Neural cell (in vitro differentiated cells): Measurements from ENCODE around the gene PIGQ. TPM values are rescaled to one million over a fixed set of nuclear protein-coding genes. Genes with fewer than 3 reads are reported as not detected.

Source experiments
- H2AFZ ChIP-seq: fragments of 200-600, 300-800 bp; sonication (generic), shearing (Covaris generic); 2 replicates; pipeline ENCODE4 v1.6.0; 2014; ENCODE audit warnings: low read depth, mild to moderate bottlenecking, antibody characterized with exemption, low read length, moderate library complexity
- H3F3A ChIP-seq: fragments of 200-600 bp; shearing (Covaris generic); 2 replicates; pipeline ENCODE4 v1.6.1; 2016; ENCODE audit warnings: mild to moderate bottlenecking, moderate library complexity, mixed read lengths, antibody characterized with exemption, low read length; ENCODE audit not compliant: insufficient read depth, poor library complexity, severe bottlenecking
- H3K27ac ChIP-seq: fragments of 200-600, 300-800 bp; sonication (generic), shearing (Covaris generic); 2 replicates; pipeline ENCODE4 v1.5.1; 2014; ENCODE audit warnings: mild to moderate bottlenecking, low read length, moderate library complexity
- H3K27me3 ChIP-seq: fragments of 300-800, 200-600 bp; sonication (generic), shearing (Covaris generic); 2 replicates; pipeline ENCODE4 v1.6.0; 2014; ENCODE audit warnings: mild to moderate bottlenecking, low read depth, low read length, moderate library complexity; ENCODE audit not compliant: insufficient read depth
- H3K36me3 ChIP-seq: fragments of 300-800, 200-600 bp; sonication (generic), shearing (Covaris generic); 2 replicates; pipeline ENCODE4 v1.5.1; 2014; ENCODE audit warnings: mild to moderate bottlenecking, antibody characterized with exemption, low read length, moderate library complexity; ENCODE audit not compliant: insufficient read depth
- H3K4me2 ChIP-seq: fragments of 300-800, 200-600 bp; sonication (generic), shearing (Covaris generic); 2 replicates; pipeline ENCODE4 v1.6.0; 2014; ENCODE audit warnings: mild to moderate bottlenecking, low read length
- H3K4me3 ChIP-seq: fragments of 300-800, 200-600 bp; sonication (generic), shearing (Covaris generic); 2 replicates; pipeline ENCODE4 v1.5.1; 2014; ENCODE audit warnings: mild to moderate bottlenecking, low read length, moderate library complexity
- H3K79me2 ChIP-seq: fragments of 200-600 bp; shearing (Covaris generic); replicated peaks from 2 replicates; pipeline ENCODE4 v1.6.0; 2014; ENCODE audit warnings: mild to moderate bottlenecking, low read length, moderate library complexity; ENCODE audit not compliant: insufficient read depth
- H3K9ac ChIP-seq: fragments of 300-800, 200-600 bp; sonication (generic), shearing (Covaris generic); 2 replicates; pipeline ENCODE4 v1.6.1; 2016; ENCODE audit warnings: mild to moderate bottlenecking, low read length, mixed read lengths
- H3K9me2 ChIP-seq: fragments of 200-600 bp; shearing (Covaris generic); 2 replicates; pipeline ENCODE4 v1.6.1; 2016; ENCODE audit warnings: mild to moderate bottlenecking, low read length, mixed read lengths; ENCODE audit not compliant: insufficient read depth
- H3K9me3 ChIP-seq: fragments of 200-600, 300-800 bp; sonication (generic), shearing (Covaris generic); 2 replicates; pipeline ENCODE4 v1.6.1; 2016; ENCODE audit warnings: mild to moderate bottlenecking, mixed run types, low read length, moderate library complexity, mixed read lengths
- H4K20me1 ChIP-seq: fragments of 200-600 bp; shearing (Covaris generic); 2 replicates; pipeline ENCODE4 v1.6.1; 2016; ENCODE audit warnings: mild to moderate bottlenecking, mixed run types; ENCODE audit not compliant: insufficient read depth
- CTCF ChIP-seq: fragments of 450-650 bp; IDR thresholded peaks from 2 replicates; pipeline ENCODE4 v1.5.1; 2014; ENCODE audit warnings: antibody characterized with exemption, mild to moderate bottlenecking, moderate library complexity; ENCODE audit not compliant: poor library complexity, severe bottlenecking
- EP300 ChIP-seq: fragments of 450-650 bp; conservative IDR thresholded peaks from 2 replicates; pipeline ENCODE4 v1.6.1; 2014; ENCODE audit warnings: antibody characterized with exemption, mild to moderate bottlenecking, moderate library complexity; ENCODE audit not compliant: poor library complexity, severe bottlenecking
- EZH2 ChIP-seq: fragments of 200-600, 300-800 bp; shearing (Covaris generic), sonication (generic); IDR thresholded peaks from 2 replicates; pipeline ENCODE4 v1.6.1; 2014; ENCODE audit warnings: antibody characterized with exemption, low read length, borderline replicate concordance, mild to moderate bottlenecking; ENCODE audit not compliant: insufficient read depth, poor library complexity, severe bottlenecking
- MXI1 ChIP-seq: fragments of 450-650 bp; conservative IDR thresholded peaks from 2 replicates; pipeline ENCODE4 v1.6.1; 2014; ENCODE audit warnings: antibody characterized with exemption, mild to moderate bottlenecking; ENCODE audit not compliant: poor library complexity, severe bottlenecking
- POLR2AphosphoS5 ChIP-seq: IDR thresholded peaks from 2 replicates; pipeline ENCODE4 v1.6.1; 2012
- RAD21 ChIP-seq: fragments of 450-650 bp; conservative IDR thresholded peaks from 2 replicates; pipeline ENCODE4 v1.6.1; 2014; ENCODE audit warnings: antibody characterized with exemption, mild to moderate bottlenecking, moderate library complexity
- SMC3 ChIP-seq: fragments of 450-650 bp; conservative IDR thresholded peaks from 2 replicates; pipeline ENCODE4 v1.6.1; 2014; ENCODE audit warnings: antibody characterized with exemption, mild to moderate bottlenecking, moderate library complexity; ENCODE audit not compliant: poor library complexity
- TAF1 ChIP-seq: IDR thresholded peaks from 2 replicates; pipeline ENCODE4 v1.6.1; 2012; ENCODE audit warnings: low read depth
- polyA plus RNA-seq: library from polyadenylated mRNA; depleted of rRNA; stranded (reverse); fragments of >200 nt; gene quantifications from 2 replicates; pipeline ENCODE4 v1.2.3, GENCODE V29; 2014
- TF ChIP-seq, protein P1 (sequence below): IDR thresholded peaks from 2 replicates; pipeline ENCODE4 v1.6.1; 2012; ENCODE audit warnings: borderline replicate concordance

Gene PIGQ
- polyA plus RNA-seq, 1 donor from 2014 or later, result 69.2 TPM

GRCh38 chr16:621526-622105 lies 51.8 kb downstream of the PIGQ start:
- no peaks in the 10 kb centered on the region for H3K79me2 ChIP-seq
- no peak overlapping the region for H3K27ac ChIP-seq
- H3K4me2 ChIP-seq, result no peak overlapping the region
- no peak overlapping the region for H3K4me3 ChIP-seq
- H2AFZ ChIP-seq, result no peak overlapping the region
- no peaks in the 10 kb centered on the region for H3K9me3 ChIP-seq
- no peaks in the 10 kb centered on the region for H3K9me2 ChIP-seq
- no peaks in the 10 kb centered on the region for H3K36me3 ChIP-seq
- no peak overlapping the region for H3K9ac ChIP-seq
- no peaks in the 10 kb centered on the region for H3K27me3 ChIP-seq
- no peaks in the 10 kb centered on the region for H4K20me1 ChIP-seq
- H3F3A ChIP-seq, result no peaks in the 10 kb centered on the region
- TF ChIP-seq CTCF (no peak), SMC3 (no peak), TAF1 (no peak), EZH2 (no peak), EP300 (no peak), POLR2AphosphoS5 (no peak), MXI1 (no peak), RAD21 (no peak)
- TF ChIP-seq, protein P1, sequence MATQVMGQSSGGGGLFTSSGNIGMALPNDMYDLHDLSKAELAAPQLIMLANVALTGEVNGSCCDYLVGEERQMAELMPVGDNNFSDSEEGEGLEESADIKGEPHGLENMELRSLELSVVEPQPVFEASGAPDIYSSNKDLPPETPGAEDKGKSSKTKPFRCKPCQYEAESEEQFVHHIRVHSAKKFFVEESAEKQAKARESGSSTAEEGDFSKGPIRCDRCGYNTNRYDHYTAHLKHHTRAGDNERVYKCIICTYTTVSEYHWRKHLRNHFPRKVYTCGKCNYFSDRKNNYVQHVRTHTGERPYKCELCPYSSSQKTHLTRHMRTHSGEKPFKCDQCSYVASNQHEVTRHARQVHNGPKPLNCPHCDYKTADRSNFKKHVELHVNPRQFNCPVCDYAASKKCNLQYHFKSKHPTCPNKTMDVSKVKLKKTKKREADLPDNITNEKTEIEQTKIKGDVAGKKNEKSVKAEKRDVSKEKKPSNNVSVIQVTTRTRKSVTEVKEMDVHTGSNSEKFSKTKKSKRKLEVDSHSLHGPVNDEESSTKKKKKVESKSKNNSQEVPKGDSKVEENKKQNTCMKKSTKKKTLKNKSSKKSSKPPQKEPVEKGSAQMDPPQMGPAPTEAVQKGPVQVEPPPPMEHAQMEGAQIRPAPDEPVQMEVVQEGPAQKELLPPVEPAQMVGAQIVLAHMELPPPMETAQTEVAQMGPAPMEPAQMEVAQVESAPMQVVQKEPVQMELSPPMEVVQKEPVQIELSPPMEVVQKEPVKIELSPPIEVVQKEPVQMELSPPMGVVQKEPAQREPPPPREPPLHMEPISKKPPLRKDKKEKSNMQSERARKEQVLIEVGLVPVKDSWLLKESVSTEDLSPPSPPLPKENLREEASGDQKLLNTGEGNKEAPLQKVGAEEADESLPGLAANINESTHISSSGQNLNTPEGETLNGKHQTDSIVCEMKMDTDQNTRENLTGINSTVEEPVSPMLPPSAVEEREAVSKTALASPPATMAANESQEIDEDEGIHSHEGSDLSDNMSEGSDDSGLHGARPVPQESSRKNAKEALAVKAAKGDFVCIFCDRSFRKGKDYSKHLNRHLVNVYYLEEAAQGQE, result no peak

GRCh38 chr16:622920-623280 lies 53.1 kb downstream of the PIGQ start:
- H2AFZ ChIP-seq, result no peak overlapping the region
- no peak overlapping the region for H3K27ac ChIP-seq
- no peaks in the 10 kb centered on the region for H3K79me2 ChIP-seq
- H4K20me1 ChIP-seq, result no peaks in the 10 kb centered on the region
- no peaks in the 10 kb centered on the region for H3K9me2 ChIP-seq
- TF ChIP-seq RAD21 (no peak), CTCF (no peak)
- TF ChIP-seq, protein P1, result no peak
- H3K4me2 ChIP-seq, result no peak overlapping the region
- H3K4me3 ChIP-seq, result no peak overlapping the region
- H3K9ac ChIP-seq, result no peak overlapping the region
- H3F3A ChIP-seq, result no peaks in the 10 kb centered on the region
- H3K9me3 ChIP-seq, result no peaks in the 10 kb centered on the region
- H3K27me3 ChIP-seq, result no peaks in the 10 kb centered on the region
- no peaks in the 10 kb centered on the region for H3K36me3 ChIP-seq
